ENCODE data around the gene SIDT2.

The SIDT2 gene

GRCh38 chr11:117191680-117192400, 13.3 kb downstream of the SIDT2 start:
- Mint-ChIP-seq H3K27ac (no peak overlapping the region), H3K4me3 (no peak overlapping the region), H3K27me3 (no peaks in the 10 kb centered on the region), H3K36me3 (ENCODE audit: low read depth) (peaks cover 3% of the 10 kb centered on the region), H3K4me1 (ENCODE audit: low read depth) (no peaks in the 10 kb centered on the region), H3K9me3 (no peaks in the 10 kb centered on the region)

- no peaks in the 10 kb centered on the region for H3K27me3 Mint-ChIP-seq
- H3K27ac Mint-ChIP-seq, result no peak overlapping the region
- H3K4me3 Mint-ChIP-seq, result no peak overlapping the region
- no peaks in the 10 kb centered on the region for H3K9me3 Mint-ChIP-seq
- peaks cover 3% of the 10 kb centered on the region for H3K36me3 Mint-ChIP-seq (ENCODE audit: low read depth)
- H3K4me1 Mint-ChIP-seq (ENCODE audit: low read depth), result no peaks in the 10 kb centered on the region
Measured at GRCh38 chr11:117192401-117192875, 13.9 kb downstream of the SIDT2 start.

GRCh38 chr11:117193130-117194020, 14.8 kb downstream of the SIDT2 start:
- Mint-ChIP-seq H3K4me3 (no peak overlapping the region), H3K27me3 (no peaks in the 10 kb centered on the region), H3K27ac (no peak overlapping the region), H3K4me1 (ENCODE audit: low read depth) (no peaks in the 10 kb centered on the region), H3K9me3 (no peaks in the 10 kb centered on the region), H3K36me3 (ENCODE audit: low read depth) (peaks cover 3% of the 10 kb centered on the region)

GRCh38 chr11:117194267-117194666, 15.7 kb downstream of the SIDT2 start:
- Mint-ChIP-seq H3K27ac (no peak overlapping the region), H3K4me3 (no peak overlapping the region), H3K36me3 (ENCODE audit: low read depth) (no peaks in the 10 kb centered on the region), H3K27me3 (no peaks in the 10 kb centered on the region), H3K4me1 (ENCODE audit: low read depth) (no peaks in the 10 kb centered on the region), H3K9me3 (no peaks in the 10 kb centered on the region)

- Mint-ChIP-seq H3K4me3 (no peak overlapping the region), H3K36me3 (ENCODE audit: low read depth) (no peaks in the 10 kb centered on the region), H3K27ac (no peak overlapping the region), H3K27me3 (no peaks in the 10 kb centered on the region), H3K9me3 (no peaks in the 10 kb centered on the region), H3K4me1 (ENCODE audit: low read depth) (no peaks in the 10 kb centered on the region)
Measured at GRCh38 chr11:117195258-117195657, 16.7 kb downstream of the SIDT2 start.

- Mint-ChIP-seq H3K36me3 (ENCODE audit: low read depth) (no peaks in the 10 kb centered on the region), H3K4me1 (ENCODE audit: low read depth) (no peaks in the 10 kb centered on the region), H3K27ac (no peak overlapping the region), H3K27me3 (no peaks in the 10 kb centered on the region), H3K9me3 (no peaks in the 10 kb centered on the region), H3K4me3 (no peak overlapping the region)
Measured at GRCh38 chr11:117195761-117196160, 17.2 kb downstream of the SIDT2 start.

- H3K4me3 Mint-ChIP-seq, result no peak overlapping the region
- H3K36me3 Mint-ChIP-seq (ENCODE audit: low read depth), result no peaks in the 10 kb centered on the region
- H3K4me1 Mint-ChIP-seq (ENCODE audit: low read depth), result no peaks in the 10 kb centered on the region
- H3K27ac Mint-ChIP-seq, result no peak overlapping the region
- no peaks in the 10 kb centered on the region for H3K27me3 Mint-ChIP-seq
- H3K9me3 Mint-ChIP-seq, result no peaks in the 10 kb centered on the region
Measured at GRCh38 chr11:117197006-117197405, 18.5 kb downstream of the SIDT2 start.

- no peak overlapping the region for H3K27ac Mint-ChIP-seq
- no peaks in the 10 kb centered on the region for H3K4me1 Mint-ChIP-seq (ENCODE audit: low read depth)
- no peaks in the 10 kb centered on the region for H3K9me3 Mint-ChIP-seq
- H3K36me3 Mint-ChIP-seq (ENCODE audit: low read depth), result no peaks in the 10 kb centered on the region
- H3K4me3 Mint-ChIP-seq, result no peak overlapping the region
- no peaks in the 10 kb centered on the region for H3K27me3 Mint-ChIP-seq
Measured at GRCh38 chr11:117197516-117198456, 19.2 kb downstream of the SIDT2 start.

- peaks cover 2% of the 10 kb centered on the region for H3K36me3 Mint-ChIP-seq (ENCODE audit: low read depth)
- H3K4me1 Mint-ChIP-seq (ENCODE audit: low read depth), result no peaks in the 10 kb centered on the region
- H3K9me3 Mint-ChIP-seq, result no peaks in the 10 kb centered on the region
- H3K27ac Mint-ChIP-seq, result no peak overlapping the region
- H3K27me3 Mint-ChIP-seq, result no peaks in the 10 kb centered on the region
- no peak overlapping the region for H3K4me3 Mint-ChIP-seq
Measured at GRCh38 chr11:117198613-117199012, 20.1 kb downstream of the SIDT2 start.

- H3K27ac Mint-ChIP-seq, result no peak within 1 kb of the TSS
- no peaks in the 10 kb centered on the region for H3K4me1 Mint-ChIP-seq (ENCODE audit: low read depth)
- H3K27me3 Mint-ChIP-seq, result no peaks in the 10 kb centered on the region
- H3K9me3 Mint-ChIP-seq, result no peaks in the 10 kb centered on the region
- no peak within 1 kb of the TSS for H3K4me3 Mint-ChIP-seq
- H3K36me3 Mint-ChIP-seq (ENCODE audit: low read depth), result peaks cover 7% of the 10 kb centered on the region
Measured at GRCh38 chr11:117199053-117199915, 20.7 kb downstream of the SIDT2 start, which contains the start of gene TAGLN. Gene TAGLN (plus strand): TSS chr11:117199370. CDS start chr11:117203014, 3,644 bp downstream.

- no peak overlapping the region for H3K4me3 Mint-ChIP-seq
- no peaks in the 10 kb centered on the region for H3K27me3 Mint-ChIP-seq
- no peak overlapping the region for H3K27ac Mint-ChIP-seq
- H3K9me3 Mint-ChIP-seq, result no peaks in the 10 kb centered on the region
- H3K36me3 Mint-ChIP-seq (ENCODE audit: low read depth), result peaks cover 15% of the 10 kb centered on the region
- H3K4me1 Mint-ChIP-seq (ENCODE audit: low read depth), result no peaks in the 10 kb centered on the region
Measured at GRCh38 chr11:117199916-117200812, 21.6 kb downstream of the SIDT2 start.

GRCh38 chr11:117200813-117201657, 22.5 kb downstream of the SIDT2 start:
- no peak overlapping the region for H3K4me3 Mint-ChIP-seq
- H3K27me3 Mint-ChIP-seq, result no peaks in the 10 kb centered on the region
- H3K36me3 Mint-ChIP-seq (ENCODE audit: low read depth), result peaks cover 20% of the 10 kb centered on the region
- no peak overlapping the region for H3K27ac Mint-ChIP-seq
- H3K9me3 Mint-ChIP-seq, result no peaks in the 10 kb centered on the region
- no peaks in the 10 kb centered on the region for H3K4me1 Mint-ChIP-seq (ENCODE audit: low read depth)
